GM23338 (cell line): ENCODE measurements around the gene POU6F1.

Experiments used
- CTCF ChIP-seq, 2 experiments: fragments of 200-600 bp in 1 of 2; sonication (generic) in 1 of 2; conservative IDR thresholded peaks; 2 replicates each; pipeline versions ENCODE4 v1.5.1 to v1.6.1; 2016 to 2017; ENCODE audit warnings: antibody characterized with exemption in 2 of 2, low read depth in 2 of 2, mild to moderate bottlenecking in 2 of 2, moderate library complexity in 1 of 2
- EZH2 ChIP-seq: fragments of 200-600 bp; sonication (generic); IDR thresholded peaks from one replicate; pipeline ENCODE4 v1.8.0; 2017; ENCODE audit warnings: antibody characterized with exemption, mild to moderate bottlenecking, low read depth; ENCODE audit not compliant: unreplicated experiment
- JUNB ChIP-seq: IDR thresholded peaks from one replicate; pipeline ENCODE4 v1.6.1; 2016; ENCODE audit warnings: antibody characterized with exemption; ENCODE audit not compliant: unreplicated experiment
- POLR2AphosphoS5 ChIP-seq: IDR thresholded peaks from 2 replicates; pipeline ENCODE4 v1.6.1; 2016; ENCODE audit warnings: antibody characterized with exemption, low read depth
- REST ChIP-seq: IDR thresholded peaks from one replicate; pipeline ENCODE4 v1.6.1; 2018; ENCODE audit warnings: antibody characterized with exemption; ENCODE audit not compliant: unreplicated experiment

GRCh38 chr12:51224625-51225024 lies 6.8 kb upstream of the POU6F1 start:
- TF ChIP-seq CTCF (conservative IDR thresholded peaks at IDR 0.05; ENCODE audit: low read depth in 2 of 2) = no peak
- TF ChIP-seq EZH2 = no peak
- no peak for TF ChIP-seq POLR2AphosphoS5
- no peak for TF ChIP-seq REST
- TF ChIP-seq JUNB = no peak
